Endothelial cell of umbilical vein (primary cell): ENCODE results near the gene CNTN5.

ENCODE experiments used
- CTCF ChIP-seq, 2 donors: IDR thresholded peaks; 1 replicate in 1 of 2; 2 replicates in 1 of 2; pipeline ENCODE4 v1.5.1; 2011; ENCODE audit warnings: low read length in 2 of 2, mild to moderate bottlenecking in 2 of 2, moderate library complexity in 2 of 2, control low read depth in 1 of 2, inconsistent platforms in 1 of 2, low read depth in 1 of 2; ENCODE audit not compliant: insufficient read depth in 1 of 2; ENCODE audit errors: extremely low read depth in 1 of 2
- EZH2 ChIP-seq: IDR thresholded peaks from 2 replicates; pipeline ENCODE4 v1.6.1; 2012; ENCODE audit warnings: borderline replicate concordance, low read depth, mild to moderate bottlenecking, moderate library complexity, low read length, inconsistent platforms; ENCODE audit not compliant: severe bottlenecking
- FOS ChIP-seq: IDR thresholded peaks from 2 replicates; pipeline ENCODE4 v1.6.1; 2011; ENCODE audit warnings: mild to moderate bottlenecking, low read length, moderate library complexity, borderline replicate concordance; ENCODE audit not compliant: insufficient read depth
- GATA2 ChIP-seq: IDR thresholded peaks from 2 replicates; pipeline ENCODE4 v1.7.0; 2011; ENCODE audit warnings: low read depth, mild to moderate bottlenecking, moderate library complexity, mixed read lengths, low read length; ENCODE audit not compliant: insufficient read length, insufficient read depth
- MYC ChIP-seq: IDR thresholded peaks from one replicate; pipeline ENCODE4 v1.6.1; 2011; ENCODE audit warnings: mild to moderate bottlenecking, low read depth, low read length
- POLR2A ChIP-seq: IDR thresholded peaks from 2 replicates; pipeline ENCODE4 v1.6.1; 2012; ENCODE audit warnings: low read depth, mild to moderate bottlenecking, control low read depth, low read length
- POLR2AphosphoS5 ChIP-seq: IDR thresholded peaks from 2 replicates; pipeline ENCODE4 v1.6.1; 2012; ENCODE audit warnings: low read depth, mild to moderate bottlenecking, control low read depth, low read length, moderate library complexity; ENCODE audit not compliant: insufficient read depth
- TF ChIP-seq, protein P1 (sequence below): IDR thresholded peaks from 2 replicates; pipeline ENCODE4 v1.6.1; 2011; ENCODE audit not compliant: insufficient read depth, insufficient read length

DNA sequence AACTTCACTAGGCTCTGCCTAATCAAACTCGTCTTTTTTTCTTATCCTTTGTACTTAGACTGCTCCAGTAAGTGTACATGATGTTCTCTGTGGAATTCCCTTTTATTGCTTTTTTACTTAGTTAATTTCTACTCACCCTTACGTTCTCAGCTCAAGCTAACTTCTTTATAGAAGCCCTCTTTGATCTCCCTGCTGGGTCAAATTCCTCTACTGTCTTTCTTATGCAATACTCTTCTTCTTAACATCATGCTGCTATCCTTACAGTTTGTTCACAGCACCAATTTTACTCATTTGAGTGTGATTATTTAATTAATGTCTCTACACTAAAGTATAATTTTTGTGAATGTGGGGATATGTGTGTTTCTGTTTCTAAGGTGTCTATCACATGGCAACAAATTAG lies 498.3 kb downstream of the CNTN5 start:
- TF ChIP-seq MYC (no peak), CTCF (IDR thresholded peaks at IDR 0.05; ENCODE audit: extremely low read depth in 1 of 2, insufficient read depth in 1 of 2, low read depth in 1 of 2, low read length in 2 of 2) (no peak), POLR2A (no peak), EZH2 (no peak), POLR2AphosphoS5 (no peak), GATA2 (no peak), FOS (no peak)
- TF ChIP-seq, protein P1, sequence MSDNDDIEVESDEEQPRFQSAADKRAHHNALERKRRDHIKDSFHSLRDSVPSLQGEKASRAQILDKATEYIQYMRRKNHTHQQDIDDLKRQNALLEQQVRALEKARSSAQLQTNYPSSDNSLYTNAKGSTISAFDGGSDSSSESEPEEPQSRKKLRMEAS, result no peak
